Astrocyte (in vitro differentiated cells and primary cell): ENCODE measurements around the gene CDK17. TPM values are rescaled to one million over a fixed set of nuclear protein-coding genes. Genes with fewer than 3 reads are reported as not detected.
"Not testable (repeated sequence)": the region's sequence is repeated elsewhere in the genome, so short reads cannot be mapped to it uniquely, and the experiment has no call there.

Experiments
- DNase-seq: peaks from one replicate; pipeline ENCODE4 v3.0.0-alpha.2; 2010; ENCODE audit warnings: low read depth
- FAIRE-seq: peaks from 2 replicates; lab custom pipeline; 2011; peaks lifted over from hg19 to GRCh38; lab: Jason Lieb, UNC
- H2AFZ ChIP-seq: 2 replicates; pipeline ENCODE4 v1.6.0; 2012; ENCODE audit warnings: low read depth, low read length, inconsistent platforms
- H3K27ac ChIP-seq: 2 replicates; pipeline ENCODE4 v1.5.1; 2011; ENCODE audit warnings: low read depth, low read length, inconsistent platforms
- H3K27me3 ChIP-seq: 2 replicates; pipeline ENCODE4 v1.6.0; 2011; ENCODE audit warnings: low read length, inconsistent platforms; ENCODE audit not compliant: insufficient read depth
- H3K36me3 ChIP-seq: 2 replicates; pipeline ENCODE4 v1.5.1; 2011; ENCODE audit warnings: low read length, inconsistent platforms; ENCODE audit not compliant: insufficient read depth
- H3K4me1 ChIP-seq: 2 replicates; pipeline ENCODE4 v1.5.1; 2011; ENCODE audit warnings: low read length, inconsistent platforms; ENCODE audit not compliant: insufficient read depth
- H3K4me2 ChIP-seq: 2 replicates; pipeline ENCODE4 v1.6.0; 2012; ENCODE audit warnings: low read length, inconsistent platforms
- H3K4me3 ChIP-seq: 2 replicates; pipeline ENCODE4 v1.5.1; 2011; ENCODE audit warnings: low read depth, mild to moderate bottlenecking, low read length, inconsistent platforms; ENCODE audit not compliant: insufficient read depth
- H3K79me2 ChIP-seq: 2 replicates; pipeline ENCODE4 v1.6.0; 2012; ENCODE audit warnings: mild to moderate bottlenecking, low read length, inconsistent platforms; ENCODE audit not compliant: insufficient read depth
- H3K9ac ChIP-seq: 2 replicates; pipeline ENCODE4 v1.6.0; 2012; ENCODE audit warnings: mild to moderate bottlenecking, low read length, inconsistent platforms
- H3K9me3 ChIP-seq: 2 replicates; pipeline ENCODE4 v1.5.1; 2012; ENCODE audit warnings: low read depth, mild to moderate bottlenecking, low read length, inconsistent platforms; ENCODE audit not compliant: insufficient read depth
- H4K20me1 ChIP-seq: 2 replicates; pipeline ENCODE4 v1.6.0; 2012; ENCODE audit warnings: low read length, inconsistent platforms; ENCODE audit not compliant: insufficient read depth
- H3K27ac Mint-ChIP-seq: one replicate; pipeline ENCODE4 v1.8.0; 2021; ENCODE audit warnings: mild to moderate bottlenecking, mixed read lengths; ENCODE audit not compliant: unreplicated experiment
- H3K27me3 Mint-ChIP-seq: one replicate; pipeline ENCODE4 v1.8.0; 2021; ENCODE audit warnings: low read depth, mixed read lengths; ENCODE audit not compliant: unreplicated experiment
- H3K36me3 Mint-ChIP-seq: one replicate; pipeline ENCODE4 v1.8.0; 2021; ENCODE audit warnings: low read depth, mixed read lengths; ENCODE audit not compliant: unreplicated experiment
- H3K4me1 Mint-ChIP-seq: one replicate; pipeline ENCODE4 v1.8.0; 2021; ENCODE audit warnings: low read depth, mixed read lengths; ENCODE audit not compliant: unreplicated experiment
- H3K4me3 Mint-ChIP-seq: one replicate; pipeline ENCODE4 v1.8.0; 2021; ENCODE audit warnings: mild to moderate bottlenecking, moderate library complexity, mixed read lengths; ENCODE audit not compliant: unreplicated experiment
- H3K9me3 Mint-ChIP-seq: one replicate; pipeline ENCODE4 v1.8.0; 2021; ENCODE audit warnings: mild to moderate bottlenecking, mixed read lengths; ENCODE audit not compliant: unreplicated experiment
- CTCF ChIP-seq: IDR thresholded peaks from 2 replicates; pipeline ENCODE4 v1.5.1; 2011; ENCODE audit warnings: low read depth, mild to moderate bottlenecking, inconsistent platforms, low read length, moderate library complexity; ENCODE audit not compliant: insufficient read depth
- EZH2 ChIP-seq: IDR thresholded peaks from 2 replicates; pipeline ENCODE4 v1.6.1; 2012; ENCODE audit warnings: mild to moderate bottlenecking, low read length, inconsistent platforms; ENCODE audit not compliant: insufficient read depth
- total RNA-seq: library from RNA; stranded (reverse); gene quantifications from 2 replicates; pipeline ENCODE4 v1.2.1, GENCODE V29; 2021

The CDK17 gene
- total RNA-seq, 1 donor from 2014 or later: 64.2 TPM

GRCh38 chr12:96344124-96344695 lies 56.0 kb downstream of the CDK17 start:
- H3K9me3 Mint-ChIP-seq: peaks cover 10% of the 10 kb centered on the region
- Histone ChIP-seq H3K27ac (no peak overlapping the region), H2AFZ (no peak overlapping the region), H3K36me3 (peaks cover 3% of the 10 kb centered on the region), H3K4me3 (no peak overlapping the region), H4K20me1 (peaks cover 72% of the 10 kb centered on the region), H3K79me2 (peaks cover 98% of the 10 kb centered on the region), H3K4me1 (no peaks in the 10 kb centered on the region), H3K9me3 (peaks cover 2% of the 10 kb centered on the region), H3K4me2 (no peak overlapping the region), H3K9ac (no peak overlapping the region), H3K27me3 (no peaks in the 10 kb centered on the region)
- H3K36me3 Mint-ChIP-seq: peaks cover 18% of the 10 kb centered on the region
- peaks cover 25% of the 10 kb centered on the region for H3K4me1 Mint-ChIP-seq
- DNase-seq: no peak
- no peak overlapping the region for H3K4me3 Mint-ChIP-seq
- FAIRE-seq: no peak
- no peaks in the 10 kb centered on the region for H3K27me3 Mint-ChIP-seq
- TF ChIP-seq CTCF (no peak), EZH2 (no peak)
- no peak overlapping the region for H3K27ac Mint-ChIP-seq

GRCh38 chr12:96343347-96343954 lies 56.8 kb downstream of the CDK17 start:
- Mint-ChIP-seq H3K4me3 (no peak overlapping the region), H3K27ac (peak overlapping the region; percentile 27), H3K4me1 (peaks cover 29% of the 10 kb centered on the region), H3K27me3 (no peaks in the 10 kb centered on the region), H3K36me3 (peaks cover 18% of the 10 kb centered on the region), H3K9me3 (peaks cover 10% of the 10 kb centered on the region)
- peak; percentile 74 for DNase-seq
- H2AFZ ChIP-seq: no peak overlapping the region
- H3K79me2 ChIP-seq: peaks cover 98% of the 10 kb centered on the region
- no peak overlapping the region for H3K4me2 ChIP-seq
- H3K4me3 ChIP-seq: no peak overlapping the region
- no peak for FAIRE-seq
- H3K9me3 ChIP-seq: peaks cover 2% of the 10 kb centered on the region
- no peaks in the 10 kb centered on the region for H3K4me1 ChIP-seq
- peaks cover 3% of the 10 kb centered on the region for H3K36me3 ChIP-seq
- no peak for TF ChIP-seq CTCF
- TF ChIP-seq EZH2: no peak
- no peaks in the 10 kb centered on the region for H3K27me3 ChIP-seq
- peaks cover 69% of the 10 kb centered on the region for H4K20me1 ChIP-seq
- no peak overlapping the region for H3K27ac ChIP-seq
- H3K9ac ChIP-seq: no peak overlapping the region

- H3K9ac ChIP-seq, H3K9me3 ChIP-seq, H3K4me1 ChIP-seq, H3K27ac ChIP-seq, H3K27ac Mint-ChIP-seq, H3K4me3 ChIP-seq, H3K4me3 Mint-ChIP-seq, FAIRE-seq, DNase-seq, H3K9me3 Mint-ChIP-seq, H2AFZ ChIP-seq, H3K27me3 Mint-ChIP-seq, H3K36me3 ChIP-seq, H3K27me3 ChIP-seq, H3K4me2 ChIP-seq: not testable (repeated sequence)
- Mint-ChIP-seq H3K36me3 (peaks cover 15% of the 10 kb centered on the region), H3K4me1 (peaks cover 29% of the 10 kb centered on the region)
- H4K20me1 ChIP-seq: peaks cover 68% of the 10 kb centered on the region
- H3K79me2 ChIP-seq: peaks cover 99% of the 10 kb centered on the region
These were observed 60.6 kb downstream of the CDK17 start for GRCh38 chr12:96339666-96340065.
